Measurements from ENCODE around the gene PTPRK.

DNA sequence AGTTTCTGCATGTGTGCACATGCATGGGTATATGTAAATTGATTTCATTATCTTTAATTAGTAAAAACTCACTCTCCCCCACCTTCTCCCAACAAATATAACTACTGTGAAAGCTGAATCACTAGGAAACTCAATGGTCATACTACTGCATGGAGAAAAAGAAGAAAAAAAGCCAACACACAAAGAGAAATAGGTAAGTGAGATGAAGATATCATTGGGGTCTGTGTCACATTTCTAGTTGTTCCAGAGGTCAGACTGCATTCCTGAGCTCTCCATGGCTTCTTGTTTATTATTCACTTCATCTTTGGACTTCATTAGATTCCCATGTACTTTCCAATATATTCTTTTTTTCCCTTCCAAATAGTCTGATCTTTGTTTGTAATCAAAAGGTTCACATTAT, 98.2 kb downstream of the PTPRK start:
- TF ChIP-seq POLR2A (IDR thresholded peaks at IDR 0.05): no peak
- TF ChIP-seq, protein P1, sequence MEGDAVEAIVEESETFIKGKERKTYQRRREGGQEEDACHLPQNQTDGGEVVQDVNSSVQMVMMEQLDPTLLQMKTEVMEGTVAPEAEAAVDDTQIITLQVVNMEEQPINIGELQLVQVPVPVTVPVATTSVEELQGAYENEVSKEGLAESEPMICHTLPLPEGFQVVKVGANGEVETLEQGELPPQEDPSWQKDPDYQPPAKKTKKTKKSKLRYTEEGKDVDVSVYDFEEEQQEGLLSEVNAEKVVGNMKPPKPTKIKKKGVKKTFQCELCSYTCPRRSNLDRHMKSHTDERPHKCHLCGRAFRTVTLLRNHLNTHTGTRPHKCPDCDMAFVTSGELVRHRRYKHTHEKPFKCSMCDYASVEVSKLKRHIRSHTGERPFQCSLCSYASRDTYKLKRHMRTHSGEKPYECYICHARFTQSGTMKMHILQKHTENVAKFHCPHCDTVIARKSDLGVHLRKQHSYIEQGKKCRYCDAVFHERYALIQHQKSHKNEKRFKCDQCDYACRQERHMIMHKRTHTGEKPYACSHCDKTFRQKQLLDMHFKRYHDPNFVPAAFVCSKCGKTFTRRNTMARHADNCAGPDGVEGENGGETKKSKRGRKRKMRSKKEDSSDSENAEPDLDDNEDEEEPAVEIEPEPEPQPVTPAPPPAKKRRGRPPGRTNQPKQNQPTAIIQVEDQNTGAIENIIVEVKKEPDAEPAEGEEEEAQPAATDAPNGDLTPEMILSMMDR (IDR thresholded peaks at IDR 0.05): no peak
